Measurements from ENCODE around the gene SLC35F3. TPM values are rescaled to one million over a fixed set of nuclear protein-coding genes. Genes with fewer than 3 reads are reported as not detected.

Gene SLC35F3
- total RNA-seq, 1 experiment from 2014 or later, result 0.94 TPM

DNA sequence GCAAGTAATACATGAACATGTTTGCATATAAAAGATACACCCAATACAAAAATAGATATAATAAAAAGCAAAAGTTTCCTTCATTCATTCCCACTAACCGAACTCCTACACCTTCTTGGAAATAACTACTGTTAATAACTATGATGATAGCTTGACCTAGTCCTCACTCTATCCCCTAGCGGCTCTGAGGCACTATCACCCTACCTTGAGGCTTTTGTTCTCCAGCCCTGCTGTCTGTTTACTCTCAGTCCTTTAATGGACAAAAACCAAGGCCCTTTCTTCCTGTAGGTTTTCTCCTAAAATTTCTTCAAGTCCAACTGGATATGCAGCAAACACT is 186.6 kb downstream of the SLC35F3 start (continued):
- TF ChIP-seq, protein P1, sequence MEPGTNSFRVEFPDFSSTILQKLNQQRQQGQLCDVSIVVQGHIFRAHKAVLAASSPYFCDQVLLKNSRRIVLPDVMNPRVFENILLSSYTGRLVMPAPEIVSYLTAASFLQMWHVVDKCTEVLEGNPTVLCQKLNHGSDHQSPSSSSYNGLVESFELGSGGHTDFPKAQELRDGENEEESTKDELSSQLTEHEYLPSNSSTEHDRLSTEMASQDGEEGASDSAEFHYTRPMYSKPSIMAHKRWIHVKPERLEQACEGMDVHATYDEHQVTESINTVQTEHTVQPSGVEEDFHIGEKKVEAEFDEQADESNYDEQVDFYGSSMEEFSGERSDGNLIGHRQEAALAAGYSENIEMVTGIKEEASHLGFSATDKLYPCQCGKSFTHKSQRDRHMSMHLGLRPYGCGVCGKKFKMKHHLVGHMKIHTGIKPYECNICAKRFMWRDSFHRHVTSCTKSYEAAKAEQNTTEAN (CRISPR knock-in tag; IDR thresholded peaks at IDR 0.05), result no peak
- TF ChIP-seq, protein P2, sequence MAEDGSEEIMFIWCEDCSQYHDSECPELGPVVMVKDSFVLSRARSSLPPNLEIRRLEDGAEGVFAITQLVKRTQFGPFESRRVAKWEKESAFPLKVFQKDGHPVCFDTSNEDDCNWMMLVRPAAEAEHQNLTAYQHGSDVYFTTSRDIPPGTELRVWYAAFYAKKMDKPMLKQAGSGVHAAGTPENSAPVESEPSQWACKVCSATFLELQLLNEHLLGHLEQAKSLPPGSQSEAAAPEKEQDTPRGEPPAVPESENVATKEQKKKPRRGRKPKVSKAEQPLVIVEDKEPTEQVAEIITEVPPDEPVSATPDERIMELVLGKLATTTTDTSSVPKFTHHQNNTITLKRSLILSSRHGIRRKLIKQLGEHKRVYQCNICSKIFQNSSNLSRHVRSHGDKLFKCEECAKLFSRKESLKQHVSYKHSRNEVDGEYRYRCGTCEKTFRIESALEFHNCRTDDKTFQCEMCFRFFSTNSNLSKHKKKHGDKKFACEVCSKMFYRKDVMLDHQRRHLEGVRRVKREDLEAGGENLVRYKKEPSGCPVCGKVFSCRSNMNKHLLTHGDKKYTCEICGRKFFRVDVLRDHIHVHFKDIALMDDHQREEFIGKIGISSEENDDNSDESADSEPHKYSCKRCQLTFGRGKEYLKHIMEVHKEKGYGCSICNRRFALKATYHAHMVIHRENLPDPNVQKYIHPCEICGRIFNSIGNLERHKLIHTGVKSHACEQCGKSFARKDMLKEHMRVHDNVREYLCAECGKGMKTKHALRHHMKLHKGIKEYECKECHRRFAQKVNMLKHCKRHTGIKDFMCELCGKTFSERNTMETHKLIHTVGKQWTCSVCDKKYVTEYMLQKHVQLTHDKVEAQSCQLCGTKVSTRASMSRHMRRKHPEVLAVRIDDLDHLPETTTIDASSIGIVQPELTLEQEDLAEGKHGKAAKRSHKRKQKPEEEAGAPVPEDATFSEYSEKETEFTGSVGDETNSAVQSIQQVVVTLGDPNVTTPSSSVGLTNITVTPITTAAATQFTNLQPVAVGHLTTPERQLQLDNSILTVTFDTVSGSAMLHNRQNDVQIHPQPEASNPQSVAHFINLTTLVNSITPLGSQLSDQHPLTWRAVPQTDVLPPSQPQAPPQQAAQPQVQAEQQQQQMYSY (CRISPR knock-in tag; IDR thresholded peaks at IDR 0.05), result no peak
- TF ChIP-seq, protein P3, sequence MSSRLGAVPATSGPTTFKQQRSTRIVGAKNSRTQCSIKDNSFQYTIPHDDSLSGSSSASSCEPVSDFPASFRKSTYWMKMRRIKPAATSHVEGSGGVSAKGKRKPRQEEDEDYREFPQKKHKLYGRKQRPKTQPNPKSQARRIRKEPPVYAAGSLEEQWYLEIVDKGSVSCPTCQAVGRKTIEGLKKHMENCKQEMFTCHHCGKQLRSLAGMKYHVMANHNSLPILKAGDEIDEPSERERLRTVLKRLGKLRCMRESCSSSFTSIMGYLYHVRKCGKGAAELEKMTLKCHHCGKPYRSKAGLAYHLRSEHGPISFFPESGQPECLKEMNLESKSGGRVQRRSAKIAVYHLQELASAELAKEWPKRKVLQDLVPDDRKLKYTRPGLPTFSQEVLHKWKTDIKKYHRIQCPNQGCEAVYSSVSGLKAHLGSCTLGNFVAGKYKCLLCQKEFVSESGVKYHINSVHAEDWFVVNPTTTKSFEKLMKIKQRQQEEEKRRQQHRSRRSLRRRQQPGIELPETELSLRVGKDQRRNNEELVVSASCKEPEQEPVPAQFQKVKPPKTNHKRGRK (CRISPR knock-in tag; IDR thresholded peaks at IDR 0.05; ENCODE audit: borderline replicate concordance), result no peak
- TF ChIP-seq RORB (CRISPR knock-in tag; IDR thresholded peaks at IDR 0.05) (no peak), NR1H2 (CRISPR knock-in tag; IDR thresholded peaks at IDR 0.05) (no peak)
- TF ChIP-seq, protein P4, sequence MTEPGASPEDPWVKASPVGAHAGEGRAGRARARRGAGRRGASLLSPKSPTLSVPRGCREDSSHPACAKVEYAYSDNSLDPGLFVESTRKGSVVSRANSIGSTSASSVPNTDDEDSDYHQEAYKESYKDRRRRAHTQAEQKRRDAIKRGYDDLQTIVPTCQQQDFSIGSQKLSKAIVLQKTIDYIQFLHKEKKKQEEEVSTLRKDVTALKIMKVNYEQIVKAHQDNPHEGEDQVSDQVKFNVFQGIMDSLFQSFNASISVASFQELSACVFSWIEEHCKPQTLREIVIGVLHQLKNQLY (CRISPR knock-in tag; IDR thresholded peaks at IDR 0.05), result no peak

DNA sequence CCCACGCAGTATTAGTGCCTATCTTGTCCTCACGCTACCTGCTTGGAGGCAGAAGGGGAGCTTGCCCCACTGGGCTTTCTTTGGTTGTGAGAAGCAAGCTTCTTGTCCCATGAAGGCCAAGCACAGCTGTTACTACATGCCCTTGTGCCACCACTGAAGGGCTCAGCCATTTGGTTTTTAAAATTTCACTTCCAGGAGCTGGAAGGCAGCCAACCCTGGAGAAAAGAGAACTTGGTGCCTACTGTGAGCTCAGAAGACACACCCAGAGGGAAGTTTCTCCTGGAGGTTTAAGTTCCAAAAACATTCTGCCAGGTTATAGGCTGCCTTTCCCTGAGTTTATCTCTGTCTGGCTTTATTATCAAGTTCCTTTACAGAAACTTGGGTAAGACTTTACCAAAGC is 187.4 kb downstream of the SLC35F3 start:
- peaks cover 3% of the 10 kb centered on the region; the same call in 1 of the 2 replicates for H3K27me3 Mint-ChIP-seq (ENCODE audit: low read depth)
- ATAC-seq, result no peak
- DNase-seq (ENCODE audit: low spot score), result no peak
- no peak for TF ChIP-seq MYBL2 (CRISPR knock-in tag; IDR thresholded peaks at IDR 0.05)
- TF ChIP-seq HMGA2 (CRISPR knock-in tag; IDR thresholded peaks at IDR 0.05), result no peak
- TF ChIP-seq NR3C1 (CRISPR knock-in tag; conservative IDR thresholded peaks at IDR 0.05; ENCODE audit: low read depth), result no peak
- TF ChIP-seq, protein P5, sequence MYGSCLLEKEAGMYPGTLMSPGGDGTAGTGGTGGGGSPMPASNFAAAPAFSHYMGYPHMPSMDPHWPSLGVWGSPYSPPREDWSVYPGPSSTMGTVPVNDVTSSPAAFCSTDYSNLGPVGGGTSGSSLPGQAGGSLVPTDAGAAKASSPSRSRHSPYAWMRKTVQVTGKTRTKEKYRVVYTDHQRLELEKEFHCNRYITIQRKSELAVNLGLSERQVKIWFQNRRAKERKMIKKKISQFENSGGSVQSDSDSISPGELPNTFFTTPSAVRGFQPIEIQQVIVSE (CRISPR knock-in tag; IDR thresholded peaks at IDR 0.05; ENCODE audit: borderline replicate concordance), result no peak
- no peak for TF ChIP-seq PRRX2 (CRISPR knock-in tag; IDR thresholded peaks at IDR 0.05)
- peaks cover 6% of the 10 kb centered on the region; the same call in 1 of the 2 replicates for H3K9me3 Mint-ChIP-seq
- H3K4me1 Mint-ChIP-seq, result no peaks in the 10 kb centered on the region
- no peak overlapping the region for H3K4me3 Mint-ChIP-seq
- POLR2A ChIA-PET, result no interaction called here
- CTCF ChIA-PET, result interaction anchor here (0.6 to 1.4 kb wide), 2 partner anchors 33 to 218 kb away, joined by 3 read pairs; no protein-coding TSS in a partner anchor
- no peak overlapping the region for H3K27ac Mint-ChIP-seq
- H3K36me3 Mint-ChIP-seq, result no peaks in the 10 kb centered on the region

DNA sequence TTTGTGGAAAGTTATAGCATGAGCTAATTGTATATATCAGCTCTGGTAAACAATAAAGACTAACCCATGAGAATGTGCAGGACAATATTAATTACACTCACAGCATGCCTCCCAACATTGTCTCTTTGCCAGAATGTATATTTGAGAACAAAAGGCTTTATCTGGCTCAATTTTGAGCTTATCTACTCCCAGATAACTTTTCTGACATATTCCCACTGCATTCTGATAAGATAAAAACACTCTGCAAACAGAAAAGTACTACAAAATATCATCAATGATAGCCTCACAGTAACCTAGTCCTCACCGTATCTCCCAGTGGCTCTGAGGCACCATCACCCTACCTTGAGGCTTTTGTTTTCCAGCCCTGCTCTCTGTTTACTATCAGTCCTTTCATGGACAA is 188.6 kb downstream of the SLC35F3 start:
- peaks cover 3% of the 10 kb centered on the region; the same call in 1 of the 2 replicates for H3K27me3 Mint-ChIP-seq (ENCODE audit: low read depth)
- no peaks in the 10 kb centered on the region for H3K4me1 Mint-ChIP-seq
- ChIA-PET POLR2A (no interaction called here), CTCF (no interaction called here)
- TF ChIP-seq, protein P6, sequence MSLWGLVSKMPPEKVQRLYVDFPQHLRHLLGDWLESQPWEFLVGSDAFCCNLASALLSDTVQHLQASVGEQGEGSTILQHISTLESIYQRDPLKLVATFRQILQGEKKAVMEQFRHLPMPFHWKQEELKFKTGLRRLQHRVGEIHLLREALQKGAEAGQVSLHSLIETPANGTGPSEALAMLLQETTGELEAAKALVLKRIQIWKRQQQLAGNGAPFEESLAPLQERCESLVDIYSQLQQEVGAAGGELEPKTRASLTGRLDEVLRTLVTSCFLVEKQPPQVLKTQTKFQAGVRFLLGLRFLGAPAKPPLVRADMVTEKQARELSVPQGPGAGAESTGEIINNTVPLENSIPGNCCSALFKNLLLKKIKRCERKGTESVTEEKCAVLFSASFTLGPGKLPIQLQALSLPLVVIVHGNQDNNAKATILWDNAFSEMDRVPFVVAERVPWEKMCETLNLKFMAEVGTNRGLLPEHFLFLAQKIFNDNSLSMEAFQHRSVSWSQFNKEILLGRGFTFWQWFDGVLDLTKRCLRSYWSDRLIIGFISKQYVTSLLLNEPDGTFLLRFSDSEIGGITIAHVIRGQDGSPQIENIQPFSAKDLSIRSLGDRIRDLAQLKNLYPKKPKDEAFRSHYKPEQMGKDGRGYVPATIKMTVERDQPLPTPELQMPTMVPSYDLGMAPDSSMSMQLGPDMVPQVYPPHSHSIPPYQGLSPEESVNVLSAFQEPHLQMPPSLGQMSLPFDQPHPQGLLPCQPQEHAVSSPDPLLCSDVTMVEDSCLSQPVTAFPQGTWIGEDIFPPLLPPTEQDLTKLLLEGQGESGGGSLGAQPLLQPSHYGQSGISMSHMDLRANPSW (CRISPR knock-in tag; conservative IDR thresholded peaks at IDR 0.05; ENCODE audit: low read depth), result no peak
- TF ChIP-seq SMAD3 (CRISPR knock-in tag; IDR thresholded peaks at IDR 0.05; ENCODE audit: borderline replicate concordance) (no peak), TCF7 (CRISPR knock-in tag; IDR thresholded peaks at IDR 0.05; ENCODE audit: low read depth) (no peak), FOXP1 (CRISPR knock-in tag; IDR thresholded peaks at IDR 0.05; ENCODE audit: borderline replicate concordance) (no peak)
- ATAC-seq (no peak), DNase-seq (ENCODE audit: low spot score) (no peak)
- no peaks in the 10 kb centered on the region for H3K36me3 Mint-ChIP-seq
- H3K9me3 Mint-ChIP-seq, result peaks cover 6% of the 10 kb centered on the region; the same call in 1 of the 2 replicates
- no peak overlapping the region for H3K4me3 Mint-ChIP-seq
- H3K27ac Mint-ChIP-seq, result no peak overlapping the region
